ENCODE data around the gene GPR137B.

DNA sequence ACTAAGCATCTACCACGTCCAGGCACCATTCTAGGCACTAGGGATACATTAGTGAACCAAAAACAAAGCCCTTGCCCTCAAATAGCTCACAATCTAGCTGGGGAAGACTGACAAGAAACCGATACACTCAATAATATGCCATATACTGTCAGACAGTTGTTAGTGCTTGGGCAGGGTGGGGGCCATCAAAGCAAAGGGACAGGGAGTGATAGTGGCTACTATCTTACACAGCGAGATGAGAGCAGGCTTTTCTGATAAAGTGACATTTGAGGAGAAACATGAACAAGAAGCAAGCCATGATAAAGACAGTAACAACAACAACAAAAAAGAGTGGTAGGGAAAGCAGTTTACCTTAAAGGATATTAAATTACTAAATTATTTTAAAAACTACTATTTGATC, 98.3 kb downstream of the GPR137B start:
- TF ChIP-seq, protein P1, sequence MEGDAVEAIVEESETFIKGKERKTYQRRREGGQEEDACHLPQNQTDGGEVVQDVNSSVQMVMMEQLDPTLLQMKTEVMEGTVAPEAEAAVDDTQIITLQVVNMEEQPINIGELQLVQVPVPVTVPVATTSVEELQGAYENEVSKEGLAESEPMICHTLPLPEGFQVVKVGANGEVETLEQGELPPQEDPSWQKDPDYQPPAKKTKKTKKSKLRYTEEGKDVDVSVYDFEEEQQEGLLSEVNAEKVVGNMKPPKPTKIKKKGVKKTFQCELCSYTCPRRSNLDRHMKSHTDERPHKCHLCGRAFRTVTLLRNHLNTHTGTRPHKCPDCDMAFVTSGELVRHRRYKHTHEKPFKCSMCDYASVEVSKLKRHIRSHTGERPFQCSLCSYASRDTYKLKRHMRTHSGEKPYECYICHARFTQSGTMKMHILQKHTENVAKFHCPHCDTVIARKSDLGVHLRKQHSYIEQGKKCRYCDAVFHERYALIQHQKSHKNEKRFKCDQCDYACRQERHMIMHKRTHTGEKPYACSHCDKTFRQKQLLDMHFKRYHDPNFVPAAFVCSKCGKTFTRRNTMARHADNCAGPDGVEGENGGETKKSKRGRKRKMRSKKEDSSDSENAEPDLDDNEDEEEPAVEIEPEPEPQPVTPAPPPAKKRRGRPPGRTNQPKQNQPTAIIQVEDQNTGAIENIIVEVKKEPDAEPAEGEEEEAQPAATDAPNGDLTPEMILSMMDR (IDR thresholded peaks at IDR 0.05 in 4 of 5, conservative IDR thresholded peaks at IDR 0.05 in 1 of 5): no peak
- TF ChIP-seq POLR2A (IDR thresholded peaks at IDR 0.05): no peak
